ENCODE measurements around the gene TMEM39B.

- no peak for TF ChIP-seq CTCF (IDR thresholded peaks at IDR 0.05; ENCODE audit: extremely low read depth in 1 of 2, insufficient read depth in 1 of 2, low read depth in 1 of 2, low read length in 2 of 2)
- TF ChIP-seq POLR2A (IDR thresholded peaks at IDR 0.05; ENCODE audit: low read depth, low read length), result no peak
- TF ChIP-seq FOS (IDR thresholded peaks at IDR 0.05; ENCODE audit: borderline replicate concordance, insufficient read depth, low read length), result no peak
- TF ChIP-seq JUN (IDR thresholded peaks at IDR 0.05; ENCODE audit: borderline replicate concordance, insufficient read depth, insufficient read length, low read depth), result no peak
- no peak for TF ChIP-seq EZH2 (IDR thresholded peaks at IDR 0.05; ENCODE audit: borderline replicate concordance, low read depth, low read length, severe bottlenecking)
These were observed 49.4 kb upstream of the TMEM39B start for GRCh38 chr1:32023351-32023750.
